Upper lobe of left lung (tissue), 4 donors: Measurements from ENCODE around the gene GATC.

Source experiments
- CTCF ChIP-seq, 6 experiments: fragments of 450-650 bp in 4 of 6; fragments of 200-600 bp in 2 of 6; sonication (generic) in 2 of 6; IDR thresholded peaks; one replicate each; pipeline ENCODE4 v1.5.1; 2016 to 2019; ENCODE audit warnings: antibody characterized with exemption in 6 of 6
- EP300 ChIP-seq, 4 donors: sonication (generic); formaldehyde crosslinking; IDR thresholded peaks; one replicate each; pipeline ENCODE4 v1.5.1; 2017; ENCODE audit warnings: antibody characterized with exemption in 4 of 4, control low read depth in 2 of 4
- POLR2A ChIP-seq, 4 donors: fragments of 450-650 bp; IDR thresholded peaks; one replicate each; pipeline ENCODE4 v1.5.1; 2016 to 2017; ENCODE audit warnings: antibody characterized with exemption in 4 of 4, mild to moderate bottlenecking in 2 of 4
- POLR2AphosphoS5 ChIP-seq, 2 donors: sonication (generic); formaldehyde crosslinking; IDR thresholded peaks; one replicate each; pipeline ENCODE4 v1.5.1; 2017; ENCODE audit warnings: antibody characterized with exemption in 2 of 2

DNA sequence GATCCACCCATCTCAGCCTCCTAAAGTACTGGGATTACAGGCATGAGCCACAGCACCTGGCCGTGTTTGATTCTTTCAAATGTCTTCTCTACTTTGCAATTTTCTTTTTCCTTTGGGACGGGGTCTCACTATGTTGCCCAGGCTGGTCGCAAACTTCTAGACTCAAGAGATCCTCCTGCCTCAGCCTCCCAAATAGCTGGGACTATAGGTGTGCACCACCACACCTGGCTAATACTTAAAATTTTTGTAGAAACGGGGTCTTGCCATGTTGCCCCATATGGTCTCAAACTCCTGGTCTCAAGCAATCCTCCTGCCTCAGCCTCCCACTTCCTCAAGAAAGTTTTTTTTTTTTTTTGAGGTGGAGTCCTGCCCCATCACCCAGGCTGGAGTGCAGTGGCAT, 1.7 kb downstream of the GATC start:
- TF ChIP-seq CTCF (IDR thresholded peaks at IDR 0.05) (no peak), EP300 (IDR thresholded peaks at IDR 0.05) (no peak), POLR2A (IDR thresholded peaks at IDR 0.05) (no peak), POLR2AphosphoS5 (IDR thresholded peaks at IDR 0.05) (no peak)
